PFSK-1 (cell line): Measurements from ENCODE around the gene ABHD12.

Experiments
- FOXP2 ChIP-seq: optimal IDR thresholded peaks from 2 replicates; pipeline ENCODE3; 2011; ENCODE audit warnings: borderline replicate concordance, control low read depth, inconsistent platforms; ENCODE audit not compliant: insufficient read depth; ENCODE audit errors: extremely low read length, extremely low read depth
- POLR2AphosphoS5 ChIP-seq: IDR thresholded peaks from 2 replicates; pipeline ENCODE4 v1.6.1; 2012; ENCODE audit warnings: low read depth, mild to moderate bottlenecking, control low read depth, low read length, moderate library complexity
- REST ChIP-seq, 2 experiments: IDR thresholded peaks; 2 replicates each; pipeline versions ENCODE4 v1.6.1 to v1.8.0; 2011 to 2012; ENCODE audit warnings: low read depth in 2 of 2, low read length in 2 of 2, control low read depth in 1 of 2, inconsistent platforms in 1 of 2, mild to moderate bottlenecking in 1 of 2, moderate library complexity in 1 of 2; ENCODE audit not compliant: insufficient read depth in 1 of 2
- SIN3A ChIP-seq: IDR thresholded peaks from 2 replicates; pipeline ENCODE4 v1.6.1; 2012; ENCODE audit warnings: mild to moderate bottlenecking, low read length, moderate library complexity, borderline replicate concordance; ENCODE audit not compliant: insufficient read depth
- TAF1 ChIP-seq: IDR thresholded peaks from 2 replicates; pipeline ENCODE4 v1.6.1; 2012; ENCODE audit warnings: low read length, control low read depth, borderline replicate concordance; ENCODE audit not compliant: insufficient read depth

GRCh38 chr20:25369971-25370370, 20.7 kb downstream of the ABHD12 start:
- TF ChIP-seq POLR2AphosphoS5: no peak
- no peak for TF ChIP-seq REST (IDR thresholded peaks at IDR 0.05; ENCODE audit: insufficient read depth in 1 of 2, low read depth in 2 of 2, low read length in 2 of 2)
- no peak for TF ChIP-seq TAF1
- TF ChIP-seq SIN3A: no peak
- no peak for TF ChIP-seq FOXP2
